IMR-90 (cell line): Measurements from ENCODE around the gene CYP46A1. TPM values are rescaled to one million over a fixed set of nuclear protein-coding genes. Genes with fewer than 3 reads are reported as not detected.
A peak's percentile ranks its signal among the peaks of the same experiment; 100 is the strongest.

Experiments
- ATAC-seq: fragments of 200-7000 bp; cut with Tn5 transposase; 2 replicates; pipeline ENCODE4 v1.9.1; 2020; ENCODE audit warnings: low read depth, mild to moderate bottlenecking, moderate library complexity
- BruUV-seq: library from RNA; stranded (reverse); fragments of 400-500 nt; replicated peaks from 2 replicates; lab custom pipeline; 2021; lab: Mats Ljungman, UMichigan
- CTCF ChIA-PET: fragments of 300-600 bp; formaldehyde crosslinking; extraction: SDS; loops from one replicate; lab custom pipeline; 2021; ENCODE audit warnings: antibody characterized with exemption; lab: Yijun Ruan, JAX
- POLR2A ChIA-PET: fragments of 300-600 bp; sonication (Branson Sonifier 250); formaldehyde crosslinking; loops from one replicate; lab custom pipeline; 2022; ENCODE audit warnings: antibody characterized with exemption; ENCODE audit not compliant: unreplicated experiment; lab: Charles Lee
- DNase-seq: peaks from one replicate; pipeline ENCODE4 v3.0.0; 2013
- H2AFZ ChIP-seq: replicated peaks from 2 replicates; pipeline ENCODE3; 2013; ENCODE audit warnings: low read length, mild to moderate bottlenecking; ENCODE audit not compliant: poor library complexity
- H2AK5ac ChIP-seq: 2 replicates; pipeline ENCODE4 v1.6.1; 2013; ENCODE audit warnings: low read depth, low read length, inconsistent platforms
- H2AK9ac ChIP-seq: replicated peaks from 2 replicates; pipeline ENCODE3; 2013; ENCODE audit warnings: mild to moderate bottlenecking, low read depth, low read length, moderate library complexity; ENCODE audit not compliant: poor library complexity
- H2BK120ac ChIP-seq: 2 replicates; pipeline ENCODE4 v1.6.1; 2013; ENCODE audit warnings: low read depth, low read length, inconsistent platforms
- H2BK15ac ChIP-seq: 3 replicates; pipeline ENCODE4 v1.6.1; 2013; ENCODE audit warnings: low read depth, low read length, inconsistent platforms
- H2BK20ac ChIP-seq: 2 replicates; pipeline ENCODE4 v1.6.1; 2013; ENCODE audit warnings: low read depth, mild to moderate bottlenecking, inconsistent platforms, low read length, moderate library complexity
- H2BK5ac ChIP-seq: 2 replicates; pipeline ENCODE4 v1.6.1; 2013; ENCODE audit warnings: mild to moderate bottlenecking, low read depth, low read length, inconsistent platforms; ENCODE audit not compliant: poor library complexity, severe bottlenecking
- H3K14ac ChIP-seq: replicated peaks from 2 replicates; pipeline ENCODE4 v1.6.1; 2013; ENCODE audit warnings: low read depth, low read length, inconsistent platforms
- H3K18ac ChIP-seq: 2 replicates; pipeline ENCODE4 v1.6.1; 2013; ENCODE audit warnings: low read depth, low read length, control low read depth
- H3K23ac ChIP-seq: 2 replicates; pipeline ENCODE4 v1.6.1; 2013; ENCODE audit warnings: low read depth, low read length, inconsistent platforms
- H3K27ac ChIP-seq: 2 replicates; pipeline ENCODE4 v1.5.1; 2013; ENCODE audit warnings: mild to moderate bottlenecking, control low read depth, low read length; ENCODE audit not compliant: insufficient read depth
- H3K27me3 ChIP-seq: 2 replicates; pipeline ENCODE4 v1.6.1; 2013; ENCODE audit warnings: low read length; ENCODE audit not compliant: control insufficient read depth, insufficient read depth
- H3K36me3 ChIP-seq: 2 replicates; pipeline ENCODE4 v1.6.1; 2013; ENCODE audit warnings: low read length, mixed read lengths; ENCODE audit not compliant: control insufficient read depth, insufficient read depth
- H3K4ac ChIP-seq: 2 replicates; pipeline ENCODE4 v1.6.1; 2013; ENCODE audit warnings: low read depth, low read length, inconsistent platforms
- H3K4me1 ChIP-seq: 2 replicates; pipeline ENCODE4 v1.6.1; 2013; ENCODE audit warnings: low read length, mixed read lengths; ENCODE audit not compliant: control insufficient read depth, insufficient read depth
- H3K4me2 ChIP-seq: 2 replicates; pipeline ENCODE4 v1.6.1; 2013; ENCODE audit warnings: low read depth, mild to moderate bottlenecking, control low read depth, low read length, moderate library complexity
- H3K4me3 ChIP-seq: 2 replicates; pipeline ENCODE4 v1.5.1; 2013; ENCODE audit warnings: low read depth, mild to moderate bottlenecking, control low read depth, low read length, moderate library complexity; ENCODE audit not compliant: insufficient read depth
- H3K56ac ChIP-seq: 2 replicates; pipeline ENCODE4 v1.6.1; 2013; ENCODE audit warnings: low read length, inconsistent platforms; ENCODE audit not compliant: insufficient read depth; ENCODE audit errors: extremely low read depth
- H3K79me1 ChIP-seq, 2 experiments: 2 replicates each; pipeline ENCODE4 v1.6.1; 2013; ENCODE audit warnings: low read length in 2 of 2, inconsistent platforms in 1 of 2, low read depth in 1 of 2
- H3K9ac ChIP-seq: 2 replicates; pipeline ENCODE4 v1.6.1; 2013; ENCODE audit warnings: low read depth, low read length, control low read depth
- H3K9me1 ChIP-seq: 2 replicates; pipeline ENCODE4 v1.6.1; 2013; ENCODE audit warnings: low read length, inconsistent platforms; ENCODE audit not compliant: insufficient read depth
- H3K9me3 ChIP-seq: 2 replicates; pipeline ENCODE4 v1.6.1; 2013; ENCODE audit warnings: low read length; ENCODE audit not compliant: control insufficient read depth, insufficient read depth
- H4K20me1 ChIP-seq: 2 replicates; pipeline ENCODE4 v1.6.1; 2013; ENCODE audit warnings: low read length, inconsistent platforms; ENCODE audit not compliant: insufficient read depth
- H4K5ac ChIP-seq: 2 replicates; pipeline ENCODE4 v1.6.1; 2013; ENCODE audit warnings: mild to moderate bottlenecking, low read depth, low read length, control low read depth
- H4K8ac ChIP-seq, 2 experiments: 2 replicates each; pipeline ENCODE4 v1.6.1; 2013; ENCODE audit warnings: low read depth in 2 of 2, low read length in 2 of 2, control low read depth in 1 of 2, inconsistent platforms in 1 of 2
- H4K91ac ChIP-seq: 2 replicates; pipeline ENCODE4 v1.6.1; 2013; ENCODE audit warnings: low read depth, low read length, inconsistent platforms; ENCODE audit not compliant: insufficient read depth
- CHD1 ChIP-seq: IDR thresholded peaks from 2 replicates; pipeline ENCODE4 v1.6.1; 2012; ENCODE audit warnings: low read depth, low read length, improper control_type of control experiment
- FOS ChIP-seq: fragments of 150-350 bp; IDR thresholded peaks from 2 replicates; pipeline ENCODE4 v1.6.1; 2016; ENCODE audit warnings: low read depth, low read length
- MXI1 ChIP-seq: IDR thresholded peaks from 2 replicates; pipeline ENCODE4 v1.6.1; 2012; ENCODE audit warnings: low read depth, mild to moderate bottlenecking, low read length, moderate library complexity, borderline replicate concordance
- NFE2L2 ChIP-seq: fragments of 150-350 bp; IDR thresholded peaks from 2 replicates; pipeline ENCODE4 v1.6.1; 2016; ENCODE audit warnings: low read depth, mild to moderate bottlenecking, low read length
- RAD21 ChIP-seq: IDR thresholded peaks from 2 replicates; pipeline ENCODE4 v1.6.1; 2012; ENCODE audit warnings: low read length, improper control_type of control experiment
- RFX5 ChIP-seq: IDR thresholded peaks from 2 replicates; pipeline ENCODE4 v1.8.0; 2012; ENCODE audit warnings: low read depth, mild to moderate bottlenecking, low read length, moderate library complexity
- WGBS, 2 experiments: methylation state at CpG; one replicate each; pipeline versions ENCODE4 v1.1.5 to v1.1.7; 2013; ENCODE audit warnings: missing lambda C conversion rate in 2 of 2; ENCODE audit not compliant: insufficient read length in 1 of 2; ENCODE audit errors: extremely low coverage in 2 of 2; 5-methylcytosine and 5-hydroxymethylcytosine counted together
- dilution Hi-C: fragments of 300-500 bp; cut with HindIII; formaldehyde crosslinking; loops from one replicate; pipeline ENCODE4 v1.14.3; 2018; ENCODE audit warnings: low sequenced_read_pairs; ENCODE audit not compliant: unreplicated experiment
- in situ Hi-C: fragments of 300-500 bp; cut with MboI; formaldehyde crosslinking; loops from 3 replicates; pipeline ENCODE4 v1.14.3; 2019; ENCODE audit warnings: low sequenced_read_pairs, inconsistent platforms, mixed read lengths
- intact Hi-C: fragments of 100-400 bp; cut with micrococcal nuclease; formaldehyde crosslinking; loops from 2 replicates; pipeline ENCODE4 v1.10.0; 2022
- polyA plus RNA-seq, 3 experiments: library from polyadenylated mRNA; depleted of rRNA; stranded (reverse); fragments of >200 nt; gene quantifications; 2 replicates each; pipeline ENCODE4 v1.2.3, GENCODE V29; 2012; ENCODE audit warnings: low replicate concordance in 1 of 3
- total RNA-seq: library from RNA; depleted of rRNA; stranded (reverse); fragments of >200 nt; gene quantifications from 2 replicates; pipeline ENCODE4 v1.2.3, GENCODE V29; 2012
- TF ChIP-seq, protein P1 (sequence below): fragments of 150-350 bp; IDR thresholded peaks from 2 replicates; pipeline ENCODE4 v1.6.1; 2016; ENCODE audit warnings: low read depth, mild to moderate bottlenecking, low read length, moderate library complexity, borderline replicate concordance
- TF ChIP-seq, protein P2 (sequence below): conservative IDR thresholded peaks from 2 replicates; pipeline ENCODE4 v1.5.1; 2012; ENCODE audit warnings: mild to moderate bottlenecking, low read depth, low read length, improper control_type of control experiment

CYP46A1 gene
- total and polyA plus RNA-seq, 2 of the 4 experiments (the other 2 are of a cell fraction) = 0.18 to 0.31 TPM

DNA sequence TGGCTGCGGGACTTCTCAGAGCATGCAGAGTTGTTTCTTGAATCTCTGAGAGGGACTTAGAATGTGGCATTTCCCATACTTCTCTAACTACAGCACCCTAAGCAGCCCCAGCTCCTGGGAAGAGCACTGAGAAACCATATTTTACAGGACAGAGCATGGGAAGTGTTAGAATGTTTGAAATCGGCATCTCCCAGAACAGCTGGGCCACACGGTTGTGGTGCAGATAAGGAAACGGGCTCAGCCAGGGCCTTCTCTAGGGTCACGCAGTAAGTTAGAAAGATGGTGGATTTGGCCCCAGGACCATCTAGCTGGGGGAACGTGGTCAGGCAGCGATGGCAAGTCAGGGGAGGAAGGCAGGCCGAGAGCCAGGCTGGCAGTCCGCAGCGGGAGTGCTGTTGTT lies 49.7 kb upstream of the CYP46A1 start:
- ATAC-seq (peak; percentile 27; the same call in 1 of the 2 replicates), DNase-seq (no peak)
- Histone ChIP-seq H3K79me1 (no peaks in the 10 kb centered on the region), H3K4me3 (no peak overlapping the region), H2BK120ac (no peak overlapping the region), H4K5ac (no peak overlapping the region), H3K4me1 (no peaks in the 10 kb centered on the region), H3K9ac (no peak overlapping the region), H2AFZ (peak overlapping the region; percentile 70), H4K8ac (no peak overlapping the region), H3K23ac (no peak overlapping the region), H2BK15ac (no peak overlapping the region), H3K56ac (no peak overlapping the region), H3K36me3 (no peaks in the 10 kb centered on the region), H3K9me3 (no peaks in the 10 kb centered on the region), H3K4ac (no peak overlapping the region), H2BK20ac (no peak overlapping the region), H3K18ac (no peak overlapping the region), H3K27ac (no peak overlapping the region), H2AK9ac (no peak overlapping the region), H4K91ac (no peak overlapping the region), H3K27me3 (peaks cover 11% of the 10 kb centered on the region; the same call in 1 of the 2 replicates), H3K4me2 (no peak overlapping the region), H3K9me1 (no peaks in the 10 kb centered on the region), H4K20me1 (no peaks in the 10 kb centered on the region), H2BK5ac (no peak overlapping the region), H3K14ac (peak overlapping the region; percentile 58), H2AK5ac (no peak overlapping the region)
- in situ Hi-C loops = no loop called here
- ChIA-PET POLR2A (no interaction called here), CTCF (no interaction called here)
- dilution Hi-C loops = no loop called here
- TF ChIP-seq RAD21 (no peak), MXI1 (no peak), NFE2L2 (no peak), RFX5 (no peak), FOS (no peak), CHD1 (no peak)
- TF ChIP-seq, protein P1, sequence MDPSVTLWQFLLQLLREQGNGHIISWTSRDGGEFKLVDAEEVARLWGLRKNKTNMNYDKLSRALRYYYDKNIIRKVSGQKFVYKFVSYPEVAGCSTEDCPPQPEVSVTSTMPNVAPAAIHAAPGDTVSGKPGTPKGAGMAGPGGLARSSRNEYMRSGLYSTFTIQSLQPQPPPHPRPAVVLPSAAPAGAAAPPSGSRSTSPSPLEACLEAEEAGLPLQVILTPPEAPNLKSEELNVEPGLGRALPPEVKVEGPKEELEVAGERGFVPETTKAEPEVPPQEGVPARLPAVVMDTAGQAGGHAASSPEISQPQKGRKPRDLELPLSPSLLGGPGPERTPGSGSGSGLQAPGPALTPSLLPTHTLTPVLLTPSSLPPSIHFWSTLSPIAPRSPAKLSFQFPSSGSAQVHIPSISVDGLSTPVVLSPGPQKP = no peak
- TF ChIP-seq, protein P2, sequence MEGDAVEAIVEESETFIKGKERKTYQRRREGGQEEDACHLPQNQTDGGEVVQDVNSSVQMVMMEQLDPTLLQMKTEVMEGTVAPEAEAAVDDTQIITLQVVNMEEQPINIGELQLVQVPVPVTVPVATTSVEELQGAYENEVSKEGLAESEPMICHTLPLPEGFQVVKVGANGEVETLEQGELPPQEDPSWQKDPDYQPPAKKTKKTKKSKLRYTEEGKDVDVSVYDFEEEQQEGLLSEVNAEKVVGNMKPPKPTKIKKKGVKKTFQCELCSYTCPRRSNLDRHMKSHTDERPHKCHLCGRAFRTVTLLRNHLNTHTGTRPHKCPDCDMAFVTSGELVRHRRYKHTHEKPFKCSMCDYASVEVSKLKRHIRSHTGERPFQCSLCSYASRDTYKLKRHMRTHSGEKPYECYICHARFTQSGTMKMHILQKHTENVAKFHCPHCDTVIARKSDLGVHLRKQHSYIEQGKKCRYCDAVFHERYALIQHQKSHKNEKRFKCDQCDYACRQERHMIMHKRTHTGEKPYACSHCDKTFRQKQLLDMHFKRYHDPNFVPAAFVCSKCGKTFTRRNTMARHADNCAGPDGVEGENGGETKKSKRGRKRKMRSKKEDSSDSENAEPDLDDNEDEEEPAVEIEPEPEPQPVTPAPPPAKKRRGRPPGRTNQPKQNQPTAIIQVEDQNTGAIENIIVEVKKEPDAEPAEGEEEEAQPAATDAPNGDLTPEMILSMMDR = no peak
- WGBS, 2 experiments = no CpG with 5 or more reads among the region's 10 CpGs
- BruUV-seq = no TSS peak
- intact Hi-C loops = no loop called here
